ENCODE data around the gene SLC26A5. TPM values are rescaled to one million over a fixed set of nuclear protein-coding genes. Genes with fewer than 3 reads are reported as not detected.
"Not testable (repeated sequence)": the region's sequence is repeated elsewhere in the genome, so short reads cannot be mapped to it uniquely, and the experiment has no call there.

SLC26A5 gene
- total RNA-seq, 2 donors from 2014 or later: not detected

DNA sequence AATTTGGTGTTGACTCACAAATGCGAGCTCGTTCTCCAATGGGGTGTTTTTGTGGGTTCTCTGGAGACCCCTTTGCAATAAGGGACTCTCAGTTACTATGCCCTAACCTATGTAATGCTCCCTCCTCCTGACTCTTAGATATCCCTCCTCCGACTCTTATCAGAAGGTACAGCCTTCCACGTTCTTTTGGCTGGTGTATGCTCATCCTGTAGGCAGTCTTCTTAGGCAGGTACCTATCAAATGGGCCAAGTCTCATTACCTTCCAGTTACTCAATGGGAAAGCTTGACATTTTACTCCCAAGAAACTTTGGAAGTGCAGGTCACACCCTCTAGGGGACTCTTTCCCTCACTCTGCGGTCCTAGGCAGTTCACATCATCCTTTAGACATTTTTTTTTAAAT, 32.6 kb downstream of the SLC26A5 start:
- no peak for DNase-seq (ENCODE audit: low spot score)
- no peak for TF ChIP-seq CTCF (IDR thresholded peaks at IDR 0.05)
- Histone ChIP-seq H3K4me1 (no peaks in the 10 kb centered on the region), H3K4me3 (no peak overlapping the region), H3K27ac (no peak overlapping the region), H3K27me3 (no peaks in the 10 kb centered on the region), H3K36me3 (no peaks in the 10 kb centered on the region), H3K9me3 (no peaks in the 10 kb centered on the region)

- no peak for DNase-seq (ENCODE audit: low spot score)
- Histone ChIP-seq H3K4me1 (no peaks in the 10 kb centered on the region), H3K27ac (no peak overlapping the region), H3K36me3 (no peaks in the 10 kb centered on the region), H3K27me3 (no peaks in the 10 kb centered on the region), H3K4me3 (no peak overlapping the region), H3K9me3 (no peaks in the 10 kb centered on the region)
- TF ChIP-seq CTCF (IDR thresholded peaks at IDR 0.05): no peak
These were observed 33.9 kb downstream of the SLC26A5 start for GRCh38 chr7:103412151-103412550.

DNA sequence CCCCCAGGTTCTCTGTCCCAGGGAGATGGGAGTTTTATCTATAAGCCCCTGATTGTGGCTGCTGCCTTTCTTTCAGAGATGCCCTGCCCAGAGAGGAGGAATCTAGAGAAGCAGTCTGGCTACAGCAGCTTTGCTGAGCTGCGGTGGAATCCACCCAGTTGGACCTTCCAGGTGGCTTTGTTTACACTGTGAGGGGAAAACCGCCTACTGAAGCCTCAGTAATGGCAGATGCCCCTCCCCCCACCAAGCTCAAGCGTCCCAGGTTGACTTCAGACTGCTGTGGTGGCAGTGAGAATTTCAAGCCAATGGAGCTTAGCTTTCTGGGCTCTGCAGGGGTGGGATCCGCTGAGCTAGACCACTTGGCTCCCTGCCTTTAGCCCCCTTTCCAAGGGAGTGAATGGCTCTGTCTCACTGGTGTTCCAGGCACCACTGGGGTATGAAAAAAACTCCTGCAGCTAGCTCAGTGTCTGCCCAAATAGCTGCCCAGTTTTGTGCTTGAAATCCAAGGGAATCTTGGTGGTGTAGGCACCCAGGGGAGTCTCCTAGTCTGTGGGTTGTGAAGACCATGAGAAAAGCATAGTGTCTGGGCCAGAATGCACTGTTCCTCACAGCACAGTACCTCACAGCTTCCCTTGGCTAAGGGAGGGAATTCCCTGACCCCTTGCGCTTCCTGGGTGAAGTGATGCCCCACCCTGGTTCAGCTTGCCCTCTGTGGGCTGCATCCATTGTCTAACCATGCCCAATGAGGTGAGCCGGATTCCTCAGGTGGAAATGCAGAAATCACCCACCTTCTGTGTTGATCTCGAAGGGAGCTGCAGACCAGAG, 40.0 kb downstream of the SLC26A5 start:
- not testable (repeated sequence) for H3K27me3 ChIP-seq; H3K36me3 ChIP-seq; H3K27ac ChIP-seq; H3K4me3 ChIP-seq; H3K9me3 ChIP-seq; DNase-seq (ENCODE audit: low spot score); H3K4me1 ChIP-seq

GRCh38 chr7:103399687-103400086, 46.3 kb downstream of the SLC26A5 start:
- not testable (repeated sequence) for H3K36me3 ChIP-seq; H3K9me3 ChIP-seq; H3K27ac ChIP-seq; DNase-seq (ENCODE audit: low spot score); H3K27me3 ChIP-seq; H3K4me3 ChIP-seq; H3K4me1 ChIP-seq

DNA sequence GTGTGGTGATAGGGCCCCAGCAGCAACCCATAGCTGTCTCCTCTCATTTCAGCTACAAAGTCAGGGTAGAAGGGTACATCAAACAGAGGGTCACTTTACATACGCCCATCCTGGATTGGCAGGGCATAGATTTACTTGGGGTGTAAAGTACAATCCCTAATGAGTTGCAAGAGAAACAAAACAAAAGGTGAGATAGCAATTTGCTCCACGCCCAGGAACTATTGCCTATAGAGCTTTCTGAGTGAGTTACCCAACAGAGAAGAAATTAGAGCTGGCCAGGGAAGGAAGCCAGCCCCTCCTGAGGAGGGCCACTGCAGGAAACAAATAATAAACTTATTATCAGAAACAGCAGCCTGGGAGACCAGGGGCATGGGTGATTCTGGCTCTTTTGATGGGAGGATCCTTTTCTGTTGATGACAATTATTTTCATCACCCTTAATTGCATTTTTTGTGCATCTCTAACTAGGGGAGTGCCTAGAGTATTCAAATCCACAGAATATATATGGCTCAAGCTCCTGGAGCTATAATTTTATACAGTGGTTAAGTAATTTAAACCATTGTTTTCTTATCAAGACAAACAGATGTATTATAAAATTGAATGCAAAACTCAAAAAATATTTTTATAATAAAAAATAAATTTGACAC, 47.4 kb downstream of the SLC26A5 start:
- H3K9me3 ChIP-seq: peaks cover 0 to 3% of the 10 kb centered on the region in 2 donors
- no peak overlapping the region for H3K27ac ChIP-seq
- no peak for TF ChIP-seq CTCF (IDR thresholded peaks at IDR 0.05)
- no peaks in the 10 kb centered on the region for H3K36me3 ChIP-seq
- H3K4me1 ChIP-seq: no peaks in the 10 kb centered on the region
- no peaks in the 10 kb centered on the region for H3K27me3 ChIP-seq
- no peak for DNase-seq (ENCODE audit: low spot score)
- H3K4me3 ChIP-seq: no peak overlapping the region

DNA sequence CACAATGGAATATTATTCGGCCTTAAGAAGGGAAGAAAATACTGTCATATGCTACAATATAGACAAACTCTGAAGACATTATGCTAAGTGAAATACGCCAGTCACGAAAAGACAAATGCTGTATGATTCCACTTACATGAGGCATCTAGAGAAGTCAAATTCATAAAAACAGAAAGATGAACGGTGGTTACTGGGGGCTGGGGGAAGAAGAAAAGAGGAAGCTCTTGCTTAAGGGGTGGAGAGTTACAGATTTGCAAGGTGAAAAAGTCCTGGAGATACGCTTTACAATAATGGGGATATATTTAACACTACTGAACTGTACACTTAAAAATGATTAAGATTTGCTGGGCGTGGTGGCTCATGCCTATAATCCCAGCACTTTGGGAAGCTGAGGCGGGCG, 49.5 kb downstream of the SLC26A5 start:
- Histone ChIP-seq H3K27ac (no peak overlapping the region), H3K27me3 (no peaks in the 10 kb centered on the region), H3K4me3 (no peak overlapping the region), H3K36me3 (no peaks in the 10 kb centered on the region), H3K9me3 (peaks cover 0 to 3% of the 10 kb centered on the region in 2 donors), H3K4me1 (no peaks in the 10 kb centered on the region)
- no peak for DNase-seq (ENCODE audit: low spot score)
- no peak for TF ChIP-seq CTCF (IDR thresholded peaks at IDR 0.05)

Data from right atrium auricular region (tissue), 2 donors.